Inferior parietal cortex (tissue), 1 donor: Measurements from ENCODE around the gene ERP29.
A peak's percentile ranks its signal among the peaks of the same experiment; 100 is the strongest.
"Not testable (repeated sequence)": the region's sequence is repeated elsewhere in the genome, so short reads cannot be mapped to it uniquely, and the experiment has no call there.

ENCODE experiments used
- DNase-seq: peaks from one replicate; pipeline ENCODE4 v3.0.0-alpha.2; 2016; ENCODE audit errors: extremely low spot score

The ERP29 gene

DNA sequence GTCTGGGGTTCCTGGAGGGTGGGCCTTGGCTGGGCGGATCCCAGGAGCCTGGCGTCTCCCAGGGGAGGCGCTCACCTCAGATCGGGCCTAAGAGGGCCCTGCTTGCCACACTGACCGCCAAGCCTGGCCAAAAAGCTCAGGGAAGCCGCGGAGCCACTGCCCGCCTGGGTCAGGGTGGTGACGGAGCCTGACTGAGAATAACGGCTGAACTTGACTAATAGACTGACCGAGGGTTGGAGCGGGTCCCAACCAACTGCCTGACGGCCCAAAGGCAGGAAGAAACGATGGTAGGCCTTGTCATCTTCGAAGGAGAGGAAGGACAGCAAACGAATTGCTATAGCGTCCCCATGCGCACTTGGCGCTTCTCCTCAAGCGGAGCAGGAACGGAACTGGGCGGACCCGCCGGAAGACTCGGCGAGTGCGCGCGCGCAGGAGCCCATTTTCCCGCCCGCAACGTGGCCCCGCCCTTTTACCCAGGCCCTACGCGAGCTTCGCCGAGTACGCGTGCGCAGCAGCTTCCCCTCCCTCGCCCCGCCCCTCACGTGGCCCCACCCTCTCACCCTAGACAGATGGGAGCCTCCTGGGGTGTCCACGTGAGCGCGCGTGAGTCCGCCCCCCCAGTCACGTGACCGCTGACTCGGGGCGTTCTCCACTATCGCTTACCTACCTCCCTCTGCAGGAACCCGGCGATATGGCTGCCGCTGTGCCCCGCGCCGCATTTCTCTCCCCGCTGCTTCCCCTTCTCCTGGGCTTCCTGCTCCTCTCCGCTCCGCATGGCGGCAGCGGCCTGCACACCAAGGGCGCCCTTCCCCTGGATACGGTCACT, at the start of gene ERP29, which contains the start of gene TMEM116:
TSS of gene ERP29 (plus strand) at position 652 of the 826 bp plus-strand sequence. CDS start at position 692, 40 bp downstream.
TSS of gene TMEM116 (minus strand) at position 391 of the 826 bp plus-strand sequence. CDS start 7,895 bp downstream, outside the sequence.
- peak; percentile 98 for DNase-seq

GRCh38 chr12:111964935-111965334, 48.3 kb upstream of the ERP29 start:
- DNase-seq: no peak

GRCh38 chr12:111971800-111972199, 41.4 kb upstream of the ERP29 start:
- DNase-seq: no peak

GRCh38 chr12:111975161-111975931, 37.9 kb upstream of the ERP29 start:
- no peak for DNase-seq

DNA sequence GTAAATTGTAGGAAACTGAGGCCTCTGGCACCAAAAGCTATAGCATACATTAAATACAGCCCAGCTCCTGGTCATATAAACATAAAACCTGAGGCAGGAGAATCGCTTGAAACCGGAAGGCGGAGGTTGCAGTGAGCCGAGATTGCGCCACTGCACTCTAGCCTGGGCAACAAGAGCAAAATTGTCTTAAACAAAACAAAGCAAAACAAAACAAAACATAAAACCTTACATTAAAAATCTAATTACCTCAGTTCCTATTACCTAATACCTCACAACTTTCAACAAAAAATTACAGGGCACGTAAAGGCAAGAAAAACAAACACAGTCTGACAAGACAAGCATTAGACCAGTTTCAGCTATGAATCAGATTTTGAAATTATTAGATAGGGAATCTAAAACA, 36.9 kb upstream of the ERP29 start:
- no peak for DNase-seq

GRCh38 chr12:111976860-111977259, 36.4 kb upstream of the ERP29 start:
- DNase-seq: no peak

DNA sequence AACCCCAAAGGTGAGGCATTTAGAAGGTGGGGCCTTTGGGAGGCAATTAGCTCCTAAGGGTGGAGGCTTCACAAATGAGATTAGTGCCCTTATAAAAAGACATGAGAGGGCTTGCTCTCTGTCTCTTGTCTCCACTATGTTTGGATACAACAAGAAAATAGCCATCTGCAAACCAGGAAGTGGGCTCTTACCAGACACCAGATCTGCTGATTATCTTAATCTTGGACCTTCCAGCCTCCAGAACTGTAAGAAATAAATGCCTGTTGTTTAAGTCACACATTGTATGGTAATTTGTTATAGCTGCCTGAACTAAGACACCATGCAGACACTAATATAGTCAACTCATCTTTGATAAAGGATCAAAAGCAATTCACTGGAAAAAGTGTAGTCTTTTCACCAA, 34.7 kb upstream of the ERP29 start:
- DNase-seq: no peak

DNA sequence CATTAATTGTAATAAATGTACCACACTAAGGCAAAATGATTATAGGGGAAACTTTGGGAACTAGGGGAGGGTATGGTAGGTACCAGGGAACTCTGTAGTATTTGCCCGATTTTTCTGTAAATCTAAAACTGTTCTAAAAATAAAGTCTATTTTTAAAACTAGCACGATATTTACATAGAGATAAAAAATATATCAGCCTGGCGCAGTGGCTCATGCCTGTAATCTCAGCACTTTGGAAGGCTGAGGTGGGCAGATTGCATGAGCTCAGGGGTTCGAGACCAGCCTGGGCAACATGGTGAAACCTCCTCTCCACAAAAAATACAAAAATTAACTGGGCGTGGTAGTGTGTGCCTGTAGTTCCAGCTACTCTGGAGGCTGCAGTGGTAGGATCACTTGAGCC, 32.6 kb upstream of the ERP29 start:
- no peak for DNase-seq

- DNase-seq: no peak
Observed at GRCh38 chr12:111981987-111982386, 31.2 kb upstream of the ERP29 start.

- DNase-seq: no peak
Observed at GRCh38 chr12:111984820-111985219, 28.4 kb upstream of the ERP29 start.

DNA sequence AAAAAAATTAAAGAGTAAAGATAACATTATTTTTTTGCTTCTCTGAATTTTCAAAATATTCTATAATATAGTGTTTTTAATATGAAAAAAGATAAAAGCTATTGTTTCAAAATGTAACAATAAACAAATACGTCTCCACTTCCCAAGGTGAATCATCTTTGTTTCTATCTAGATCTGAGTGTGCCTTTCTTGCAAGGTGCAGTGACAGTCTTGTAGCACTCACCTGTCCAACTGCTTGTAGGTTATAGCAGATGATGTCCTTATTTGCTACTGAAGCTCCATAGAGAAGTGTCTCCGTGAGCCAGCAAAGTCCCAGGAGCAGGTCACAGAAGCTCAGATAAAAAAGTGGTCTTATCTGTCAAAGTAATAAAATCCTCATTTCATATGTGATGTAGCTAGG, 21.7 kb upstream of the ERP29 start:
- DNase-seq: no peak

DNA sequence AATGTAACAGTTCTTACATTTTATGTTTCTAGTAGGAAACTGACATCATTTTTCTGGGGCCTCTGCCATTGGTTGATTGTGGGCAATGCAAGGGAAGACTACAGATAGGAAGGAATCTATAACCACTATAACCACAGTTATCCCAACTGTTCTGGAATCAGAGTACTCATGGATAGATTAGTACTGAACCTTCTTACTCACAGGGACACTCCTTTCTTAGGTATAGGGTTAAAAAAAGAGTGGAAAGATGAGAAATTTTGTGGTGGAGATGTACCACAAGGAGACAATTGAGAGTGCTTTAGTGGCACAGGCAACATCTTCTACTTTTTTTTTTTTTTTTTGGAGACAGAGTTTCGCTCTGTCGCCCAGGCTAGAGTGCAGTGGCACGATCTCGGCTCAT, 21.3 kb upstream of the ERP29 start:
- DNase-seq: no peak

- DNase-seq: no peak
Observed at GRCh38 chr12:111992464-111992863, 20.8 kb upstream of the ERP29 start.

DNA sequence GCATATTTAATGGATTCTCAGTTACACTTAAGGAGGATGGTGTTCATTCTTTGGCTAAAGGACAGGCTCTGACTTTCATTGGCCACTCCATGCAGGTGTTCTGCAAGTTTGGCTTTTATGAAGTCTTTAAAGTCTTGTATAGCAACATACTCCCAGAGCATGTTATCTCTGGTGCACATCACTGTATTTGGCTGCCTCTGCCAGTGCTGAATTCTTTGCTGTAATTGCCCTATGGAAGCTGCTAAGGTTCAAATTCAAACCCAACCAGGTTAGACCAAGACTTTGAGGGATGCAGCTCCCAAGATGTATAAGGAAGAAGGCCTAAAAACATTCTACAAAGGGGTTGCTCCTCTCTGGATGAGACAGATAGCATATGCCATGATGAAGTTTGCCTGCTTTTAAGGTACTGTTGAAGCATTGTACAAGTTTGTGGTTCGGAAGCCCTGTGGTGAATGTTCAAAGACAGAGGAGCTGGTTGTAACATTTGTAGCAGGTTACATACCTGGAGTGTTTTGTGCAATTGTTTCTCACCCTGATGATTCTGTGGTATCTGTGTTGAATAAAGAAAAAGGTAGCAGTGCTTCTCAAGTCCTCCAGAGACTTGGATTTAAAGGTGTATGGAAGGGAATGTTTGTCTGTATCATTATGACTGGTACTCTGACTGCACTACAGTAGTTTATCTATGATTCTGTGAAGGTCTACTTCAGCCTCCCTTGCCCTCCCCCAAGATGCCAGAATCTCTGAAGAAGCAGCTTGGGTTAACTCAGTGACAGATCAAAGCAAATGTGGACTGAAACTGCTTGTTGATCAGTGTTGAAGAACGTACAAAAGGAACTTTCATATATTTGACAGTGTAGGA, 19.7 kb upstream of the ERP29 start:
- no peak for DNase-seq

- not testable (repeated sequence) for DNase-seq
Observed at GRCh38 chr12:111994211-111995111, 18.8 kb upstream of the ERP29 start.

DNA sequence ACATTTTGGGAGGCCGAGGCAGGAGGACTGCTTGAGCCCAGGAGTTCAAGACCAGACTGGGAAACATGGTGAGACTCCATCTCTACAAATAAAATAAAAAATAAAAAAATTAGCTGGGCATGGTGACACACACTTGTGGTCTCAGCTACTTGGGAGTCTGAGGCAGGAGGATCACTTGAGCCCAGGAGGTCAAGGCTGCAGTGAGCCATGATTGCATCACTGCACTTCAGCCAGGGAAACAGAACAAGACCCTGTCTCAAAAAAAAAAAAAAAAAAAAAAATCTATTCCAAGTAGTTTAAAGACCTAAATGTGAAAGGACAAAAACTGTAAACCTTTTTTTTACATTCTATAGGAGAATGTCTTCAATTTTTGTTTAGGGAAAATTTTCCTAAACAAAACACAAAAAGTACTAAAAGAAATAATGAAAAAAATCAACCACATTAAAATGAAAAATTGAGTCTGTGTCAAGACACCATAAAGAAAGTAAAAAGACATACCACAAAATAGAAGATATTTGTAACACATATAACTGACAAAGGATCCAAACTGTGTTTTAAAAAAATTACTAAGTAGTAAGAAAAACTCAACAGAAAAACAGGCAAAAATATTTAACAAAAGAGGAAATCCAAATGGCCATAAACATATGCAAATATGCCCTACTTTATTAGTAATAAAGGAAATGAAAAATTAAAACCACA, 17.3 kb upstream of the ERP29 start:
- DNase-seq: no peak

DNA sequence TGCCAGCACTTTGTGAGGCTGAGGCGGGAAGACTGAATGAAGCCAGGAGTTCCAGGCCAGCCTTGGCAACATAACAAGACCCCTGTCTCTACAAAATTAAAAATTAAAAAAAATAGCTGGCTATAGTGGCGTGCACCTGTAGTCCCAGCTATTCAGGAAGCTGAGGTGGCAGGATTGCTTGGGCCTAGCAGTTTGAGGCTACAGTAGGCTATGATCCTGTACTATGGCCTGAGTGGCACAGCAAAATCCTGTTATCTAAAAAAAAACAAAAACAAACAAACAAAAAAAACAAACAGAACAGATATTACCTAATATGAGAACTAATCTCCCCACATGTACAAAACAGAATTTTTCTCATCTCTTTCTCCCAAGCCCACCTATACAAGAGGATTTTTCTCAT, 15.9 kb upstream of the ERP29 start:
- DNase-seq: no peak

- no peak for DNase-seq
Observed at GRCh38 chr12:111998015-111998414, 15.2 kb upstream of the ERP29 start.

GRCh38 chr12:111999129-111999528, 14.1 kb upstream of the ERP29 start:
- not testable (repeated sequence) for DNase-seq

- no peak for DNase-seq
Observed at GRCh38 chr12:112000820-112001219, 12.4 kb upstream of the ERP29 start.
